Measurements from ENCODE around the gene ASIC3.

Gene ASIC3

DNA sequence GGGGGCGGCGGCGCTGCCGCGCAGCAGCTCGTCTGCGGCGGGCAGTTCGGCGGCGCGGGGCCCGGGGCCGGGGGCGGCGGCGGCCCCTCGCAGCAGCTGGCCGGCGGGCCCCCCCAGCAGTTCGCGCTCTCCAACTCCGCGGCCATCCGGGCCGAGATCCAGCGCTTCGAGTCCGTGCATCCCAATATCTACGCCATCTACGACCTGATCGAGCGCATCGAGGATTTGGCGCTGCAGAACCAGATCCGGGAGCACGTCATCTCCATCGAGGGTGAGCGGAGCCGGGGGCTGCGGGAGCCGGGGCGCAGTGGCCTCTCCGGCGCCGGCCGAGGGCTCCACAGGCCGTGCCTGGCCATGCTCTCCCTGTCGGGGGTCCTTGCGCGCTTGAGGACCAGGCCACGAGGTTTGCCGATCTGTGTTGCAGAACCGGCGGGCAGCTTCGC lies 38.5 kb downstream of the ASIC3 start:
- Histone ChIP-seq H3K27ac (ENCODE audit: insufficient read depth, low read depth, low read length, poor library complexity, severe bottlenecking) (no peak overlapping the region), H3K9me3 (ENCODE audit: control insufficient read depth, low read length) (no peaks in the 10 kb centered on the region), H3K36me3 (ENCODE audit: control insufficient read depth, insufficient read depth, low read length) (no peaks in the 10 kb centered on the region), H3K4me1 (ENCODE audit: control insufficient read depth, insufficient read depth, low read length) (peaks cover 43% of the 10 kb centered on the region), H3K4me3 (ENCODE audit: insufficient read depth, low read depth, low read length) (peak overlapping the region; percentile 85), H3K27me3 (ENCODE audit: control insufficient read depth, insufficient read depth, low read length, poor library complexity, severe bottlenecking) (peaks cover 23% of the 10 kb centered on the region)
- WGBS, 2 experiments, result 0% methylated on average over 56 of the region's 56 CpGs

- Histone ChIP-seq H3K27ac (ENCODE audit: insufficient read depth, low read depth, low read length, poor library complexity, severe bottlenecking) (no peak overlapping the region), H3K9me3 (ENCODE audit: control insufficient read depth, low read length) (no peaks in the 10 kb centered on the region), H3K4me3 (ENCODE audit: insufficient read depth, low read depth, low read length) (peak overlapping the region; percentile 85), H3K36me3 (ENCODE audit: control insufficient read depth, insufficient read depth, low read length) (no peaks in the 10 kb centered on the region), H3K27me3 (ENCODE audit: control insufficient read depth, insufficient read depth, low read length, poor library complexity, severe bottlenecking) (peaks cover 23% of the 10 kb centered on the region), H3K4me1 (ENCODE audit: control insufficient read depth, insufficient read depth, low read length) (peaks cover 37% of the 10 kb centered on the region)
- 1 to 2% methylated on average over 70 of the region's 70 CpGs for WGBS, 2 experiments
These were observed 39.1 kb downstream of the ASIC3 start for GRCh38 chr7:151087245-151088018.

DNA sequence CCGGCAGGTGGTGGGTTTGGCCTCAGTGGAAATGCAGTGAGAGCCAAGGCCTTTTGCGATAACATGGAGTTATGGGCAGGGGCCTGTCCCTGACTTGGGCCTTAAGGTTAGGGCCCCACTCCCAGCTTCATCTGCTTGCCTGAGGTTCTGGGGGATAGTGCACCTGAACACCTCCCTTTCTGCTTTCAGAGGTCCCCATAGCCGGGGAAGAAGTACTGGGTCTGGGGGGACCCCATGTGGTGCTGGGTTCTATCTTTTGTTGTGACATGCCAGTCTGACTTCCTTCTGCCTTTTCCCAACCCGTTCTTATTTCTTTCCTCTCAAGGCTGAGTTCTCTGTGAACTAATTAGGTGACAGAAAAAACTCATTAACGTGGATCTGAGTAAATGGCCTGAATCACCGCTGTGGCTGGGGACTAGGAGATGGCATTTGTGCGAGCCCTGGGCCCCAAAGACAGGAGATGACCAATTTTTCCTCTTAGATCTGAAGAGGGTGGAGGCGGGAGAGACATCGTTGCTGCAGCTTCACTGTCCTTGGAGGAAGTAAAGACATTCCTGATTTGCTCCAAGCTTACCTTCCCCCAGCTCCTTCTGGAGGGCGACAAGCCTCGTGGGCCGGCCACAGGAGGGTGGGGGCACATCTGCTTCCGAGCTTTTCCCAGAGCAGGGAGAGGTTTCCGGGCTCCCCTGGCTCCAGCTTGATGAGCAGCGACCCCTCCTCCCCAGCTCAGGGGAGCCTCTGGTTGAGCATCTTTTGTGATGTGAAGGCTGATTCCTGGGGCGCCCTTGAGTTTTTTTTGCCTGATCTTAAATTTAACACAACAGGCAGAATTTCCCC lies 39.9 kb downstream of the ASIC3 start:
- peaks cover 33% of the 10 kb centered on the region for H3K4me1 ChIP-seq (ENCODE audit: control insufficient read depth, insufficient read depth, low read length)
- no peak overlapping the region for H3K27ac ChIP-seq (ENCODE audit: insufficient read depth, low read depth, low read length, poor library complexity, severe bottlenecking)
- no peaks in the 10 kb centered on the region for H3K36me3 ChIP-seq (ENCODE audit: control insufficient read depth, insufficient read depth, low read length)
- peak overlapping the region; percentile 85 for H3K4me3 ChIP-seq (ENCODE audit: insufficient read depth, low read depth, low read length)
- H3K9me3 ChIP-seq (ENCODE audit: control insufficient read depth, low read length), result no peaks in the 10 kb centered on the region
- H3K27me3 ChIP-seq (ENCODE audit: control insufficient read depth, insufficient read depth, low read length, poor library complexity, severe bottlenecking), result peaks cover 23% of the 10 kb centered on the region
- WGBS, 2 experiments, result 12 to 15% methylated on average over 16 of the region's 16 CpGs

DNA sequence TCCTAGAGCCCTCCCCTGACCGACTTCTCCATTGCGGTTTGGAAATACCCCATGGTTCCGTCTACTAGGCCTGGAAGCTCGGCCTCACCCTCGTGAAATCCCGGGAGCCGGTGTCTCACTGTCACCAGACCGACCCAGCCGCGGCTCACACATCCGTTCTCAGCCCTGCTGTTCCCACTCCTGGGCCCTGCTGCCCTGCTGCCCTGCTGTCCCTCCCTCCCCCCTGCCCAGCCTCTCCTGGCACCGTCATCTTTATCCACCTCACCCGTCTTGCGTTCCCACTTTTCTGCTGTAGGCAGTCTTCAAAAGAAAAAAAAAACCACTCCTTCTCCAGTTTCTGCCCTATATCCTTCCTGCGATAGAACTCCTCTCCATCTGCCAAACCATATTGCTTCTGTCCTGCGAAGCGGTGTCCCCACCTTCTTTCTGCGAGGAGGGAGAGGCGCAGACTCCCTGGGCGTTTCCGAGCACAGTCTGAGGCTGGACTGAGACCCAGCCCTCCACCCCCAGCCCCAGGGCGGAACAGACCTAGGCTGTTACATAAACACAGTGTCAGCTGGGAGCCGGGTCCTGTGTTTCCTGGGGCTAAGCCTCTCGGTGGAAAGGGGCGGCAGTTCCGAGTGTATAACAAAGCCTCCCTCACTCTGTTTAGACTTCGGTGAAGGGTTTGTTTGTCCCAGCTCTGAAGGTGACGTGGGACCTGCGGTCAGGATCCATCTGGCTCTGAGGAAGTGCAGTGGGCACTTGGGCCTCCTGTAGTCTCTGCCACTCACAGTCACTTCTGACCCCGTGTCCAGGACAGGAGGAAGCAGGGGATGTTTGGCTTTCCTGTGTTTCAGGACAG lies 40.7 kb downstream of the ASIC3 start:
- Histone ChIP-seq H3K27ac (ENCODE audit: insufficient read depth, low read depth, low read length, poor library complexity, severe bottlenecking) (peak overlapping the region; percentile 74), H3K36me3 (ENCODE audit: control insufficient read depth, insufficient read depth, low read length) (no peaks in the 10 kb centered on the region), H3K27me3 (ENCODE audit: control insufficient read depth, insufficient read depth, low read length, poor library complexity, severe bottlenecking) (peaks cover 17% of the 10 kb centered on the region), H3K4me1 (ENCODE audit: control insufficient read depth, insufficient read depth, low read length) (peaks cover 33% of the 10 kb centered on the region), H3K4me3 (ENCODE audit: insufficient read depth, low read depth, low read length) (peak overlapping the region; percentile 85), H3K9me3 (ENCODE audit: control insufficient read depth, low read length) (no peaks in the 10 kb centered on the region)
- WGBS, 2 experiments, result 11 to 12% methylated on average over 30 of the region's 30 CpGs

DNA sequence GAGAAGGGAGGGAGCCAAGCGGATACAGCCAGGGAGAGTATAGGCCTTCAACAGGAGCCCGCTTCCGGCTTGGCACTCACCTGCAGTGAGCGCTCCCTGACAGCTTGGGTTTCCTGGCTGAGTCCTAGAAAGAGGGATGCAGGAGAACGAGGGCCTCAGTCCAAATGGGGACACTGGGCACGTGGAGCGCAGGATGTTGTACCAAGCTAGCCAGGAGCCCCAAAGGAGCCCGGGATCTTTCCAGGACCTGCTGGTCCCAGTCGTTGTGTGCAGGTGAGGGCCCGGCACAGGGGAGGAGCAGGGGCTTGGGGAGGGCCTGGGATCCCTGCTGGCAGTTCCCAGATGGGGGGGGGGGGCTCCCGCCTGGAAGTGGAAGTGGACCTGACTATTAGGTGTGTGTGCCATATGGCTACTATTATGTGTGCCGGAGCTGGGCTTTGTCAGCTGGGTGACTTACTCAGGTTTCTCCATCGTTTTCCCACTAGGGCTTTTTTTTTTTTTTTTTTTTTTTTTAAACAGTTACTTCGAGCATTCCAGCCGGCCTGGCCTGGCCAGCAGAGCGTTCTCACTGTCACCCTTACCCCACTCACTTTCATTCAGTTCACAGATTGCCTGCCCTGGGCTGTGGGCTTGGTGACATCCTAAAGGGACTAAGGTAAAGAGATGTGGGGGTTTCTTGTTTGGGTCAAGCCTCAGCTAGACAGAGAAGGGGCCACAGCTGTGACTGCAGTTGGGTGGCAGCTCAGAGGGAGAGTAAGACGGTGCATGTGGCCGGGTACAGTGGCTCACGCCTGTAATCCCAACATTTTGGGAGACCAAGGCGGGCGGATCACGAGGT lies 41.8 kb downstream of the ASIC3 start:
- H3K4me1 ChIP-seq (ENCODE audit: control insufficient read depth, insufficient read depth, low read length), result peaks cover 29% of the 10 kb centered on the region
- H3K9me3 ChIP-seq (ENCODE audit: control insufficient read depth, low read length), result no peaks in the 10 kb centered on the region
- H3K36me3 ChIP-seq (ENCODE audit: control insufficient read depth, insufficient read depth, low read length), result no peaks in the 10 kb centered on the region
- H3K4me3 ChIP-seq (ENCODE audit: insufficient read depth, low read depth, low read length), result peak overlapping the region; percentile 22
- peaks cover 12% of the 10 kb centered on the region for H3K27me3 ChIP-seq (ENCODE audit: control insufficient read depth, insufficient read depth, low read length, poor library complexity, severe bottlenecking)
- WGBS, 2 experiments, result 82 to 85% methylated on average over 19 to 21 of the region's 22 CpGs
- no peak overlapping the region for H3K27ac ChIP-seq (ENCODE audit: insufficient read depth, low read depth, low read length, poor library complexity, severe bottlenecking)

DNA sequence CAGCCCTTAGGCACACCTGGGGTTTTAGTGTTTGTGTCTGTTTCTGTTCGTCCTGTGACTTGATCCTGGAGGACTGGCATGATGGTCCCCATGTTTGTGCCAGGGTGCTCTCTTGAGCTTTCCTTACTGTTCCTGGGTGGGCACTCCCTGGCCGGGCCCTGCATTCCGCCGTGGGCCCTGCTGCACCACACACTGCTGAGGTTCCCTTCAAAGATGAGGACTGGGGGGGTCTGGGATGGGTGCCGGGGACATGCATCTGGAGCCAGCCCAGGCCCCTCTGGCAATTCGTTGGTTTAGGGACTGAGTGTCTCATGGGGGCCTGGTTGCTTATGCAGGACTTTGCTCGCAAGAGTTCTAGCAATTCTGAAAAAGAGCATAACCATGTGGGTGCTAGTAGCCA lies 42.7 kb downstream of the ASIC3 start:
- Histone ChIP-seq H3K4me3 (ENCODE audit: insufficient read depth, low read depth, low read length) (no peak overlapping the region), H3K9me3 (ENCODE audit: control insufficient read depth, low read length) (no peaks in the 10 kb centered on the region), H3K27ac (ENCODE audit: insufficient read depth, low read depth, low read length, poor library complexity, severe bottlenecking) (no peak overlapping the region), H3K27me3 (ENCODE audit: control insufficient read depth, insufficient read depth, low read length, poor library complexity, severe bottlenecking) (peaks cover 12% of the 10 kb centered on the region), H3K4me1 (ENCODE audit: control insufficient read depth, insufficient read depth, low read length) (peaks cover 25% of the 10 kb centered on the region), H3K36me3 (ENCODE audit: control insufficient read depth, insufficient read depth, low read length) (no peaks in the 10 kb centered on the region)
- WGBS, 2 experiments, result 92% methylated on average over 7 of the region's 7 CpGs

DNA sequence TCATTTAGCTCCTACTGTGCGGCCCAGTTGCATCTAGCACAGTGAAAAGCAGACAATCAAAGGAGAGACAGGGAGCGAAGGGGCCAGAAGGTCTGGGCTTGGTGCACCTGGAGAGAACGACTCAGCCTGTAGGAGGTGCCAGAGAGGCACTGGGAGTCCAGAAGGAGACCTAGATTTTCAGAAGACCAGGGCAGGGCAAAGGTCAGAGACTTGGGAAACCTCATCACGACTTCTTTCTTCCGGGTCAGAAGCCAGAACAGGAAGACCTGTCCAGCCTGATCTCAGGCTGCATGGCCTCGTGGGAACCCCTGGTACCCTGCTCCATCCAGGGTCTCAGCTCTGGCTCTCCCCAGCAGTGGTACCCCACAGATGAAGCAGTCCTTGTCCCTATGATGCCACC lies 43.1 kb downstream of the ASIC3 start:
- WGBS, 2 experiments, result 64% methylated on average over 6 of the region's 6 CpGs

DNA sequence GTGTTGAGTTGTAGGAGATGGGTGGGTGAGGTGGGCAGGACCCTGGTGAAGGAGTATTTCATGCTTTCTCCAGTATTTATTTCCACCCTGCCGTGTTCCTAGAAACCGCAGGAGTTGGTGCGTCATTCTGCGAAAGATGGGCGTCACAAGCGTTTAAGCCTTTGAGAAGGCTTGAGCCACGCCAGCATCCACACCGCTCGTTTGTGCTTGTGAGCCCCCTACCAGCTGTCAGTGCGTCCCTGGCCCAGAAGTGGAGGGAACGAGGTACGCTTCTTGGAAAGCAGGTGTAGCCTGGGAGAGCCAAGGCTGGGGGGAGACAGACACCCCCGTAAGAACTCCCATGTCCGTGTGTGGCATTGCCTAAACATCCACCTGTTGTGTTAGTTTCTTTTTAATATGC lies 43.7 kb downstream of the ASIC3 start:
- H3K9me3 ChIP-seq (ENCODE audit: control insufficient read depth, low read length), result no peaks in the 10 kb centered on the region
- H3K27me3 ChIP-seq (ENCODE audit: control insufficient read depth, insufficient read depth, low read length, poor library complexity, severe bottlenecking), result peaks cover 12% of the 10 kb centered on the region
- WGBS, 2 experiments, result 95 to 96% methylated on average over 14 of the region's 14 CpGs
- H3K4me1 ChIP-seq (ENCODE audit: control insufficient read depth, insufficient read depth, low read length), result peaks cover 25% of the 10 kb centered on the region
- no peak overlapping the region for H3K27ac ChIP-seq (ENCODE audit: insufficient read depth, low read depth, low read length, poor library complexity, severe bottlenecking)
- H3K4me3 ChIP-seq (ENCODE audit: insufficient read depth, low read depth, low read length), result no peak overlapping the region
- H3K36me3 ChIP-seq (ENCODE audit: control insufficient read depth, insufficient read depth, low read length), result no peaks in the 10 kb centered on the region

More for the DNA sequence above, 43.1 kb downstream of the ASIC3 start:
- Histone ChIP-seq H3K9me3 (ENCODE audit: control insufficient read depth, low read length) (no peaks in the 10 kb centered on the region), H3K27me3 (ENCODE audit: control insufficient read depth, insufficient read depth, low read length, poor library complexity, severe bottlenecking) (peaks cover 12% of the 10 kb centered on the region), H3K36me3 (ENCODE audit: control insufficient read depth, insufficient read depth, low read length) (no peaks in the 10 kb centered on the region), H3K27ac (ENCODE audit: insufficient read depth, low read depth, low read length, poor library complexity, severe bottlenecking) (no peak overlapping the region), H3K4me1 (ENCODE audit: control insufficient read depth, insufficient read depth, low read length) (peaks cover 25% of the 10 kb centered on the region), H3K4me3 (ENCODE audit: insufficient read depth, low read depth, low read length) (no peak overlapping the region)

DNA sequence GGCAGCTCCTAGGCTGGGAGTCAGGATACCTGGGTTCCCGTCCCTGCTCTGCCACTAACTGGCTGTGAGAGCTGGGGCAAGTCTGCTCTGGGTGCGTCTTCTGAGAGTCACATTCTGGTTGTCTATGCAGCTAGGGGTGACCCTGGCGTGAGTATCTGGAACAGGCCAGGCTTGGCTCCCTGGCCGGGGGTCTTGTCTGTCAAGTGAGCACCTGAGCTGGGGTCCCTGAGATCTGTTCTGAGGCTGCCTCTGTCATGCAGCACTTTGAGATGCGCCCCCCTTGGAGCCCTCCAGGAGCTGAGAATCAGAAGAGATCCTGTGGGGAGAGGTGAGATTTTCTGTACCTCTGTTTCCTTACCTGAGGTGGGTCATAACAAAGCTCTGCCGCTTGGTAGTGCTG lies 45.4 kb downstream of the ASIC3 start:
- no peak overlapping the region for H3K27ac ChIP-seq (ENCODE audit: insufficient read depth, low read depth, low read length, poor library complexity, severe bottlenecking)
- 93 to 95% methylated on average over 6 of the region's 6 CpGs for WGBS, 2 experiments
- no peaks in the 10 kb centered on the region for H3K27me3 ChIP-seq (ENCODE audit: control insufficient read depth, insufficient read depth, low read length, poor library complexity, severe bottlenecking)
- peaks cover 13% of the 10 kb centered on the region for H3K4me1 ChIP-seq (ENCODE audit: control insufficient read depth, insufficient read depth, low read length)
- H3K9me3 ChIP-seq (ENCODE audit: control insufficient read depth, low read length), result no peaks in the 10 kb centered on the region
- H3K36me3 ChIP-seq (ENCODE audit: control insufficient read depth, insufficient read depth, low read length), result no peaks in the 10 kb centered on the region
- H3K4me3 ChIP-seq (ENCODE audit: insufficient read depth, low read depth, low read length), result no peak overlapping the region

Measured in ectodermal cell (in vitro differentiated cells).